B cell (primary cell): ENCODE measurements around the gene CACNA2D3. TPM values are rescaled to one million over a fixed set of nuclear protein-coding genes. Genes with fewer than 3 reads are reported as not detected.

Experiments
- ATAC-seq: fragments of 200-7000 bp; cut with Tn5 transposase; one replicate; pipeline ENCODE4 v1.10.0; 2021; ENCODE audit warnings: low read depth, mild to moderate bottlenecking, moderate number of reproducible peaks, moderate library complexity
- CTCF ChIA-PET: fragments of 350-600 bp; sonication (Branson Sonifier 250); formaldehyde crosslinking; loops from one replicate; lab custom pipeline; 2021; ENCODE audit warnings: antibody characterized with exemption, inconsistent platforms; lab: Charles Lee
- POLR2A ChIA-PET: fragments of 350-600 bp; sonication (Branson Sonifier 250); formaldehyde crosslinking; loops from one replicate; lab custom pipeline; 2021; ENCODE audit warnings: antibody characterized with exemption; lab: Charles Lee
- DNase-seq: peaks from one replicate; pipeline ENCODE4 v3.0.0; 2013
- H2AFZ ChIP-seq: 2 replicates; pipeline ENCODE4 v1.6.1; 2012; ENCODE audit warnings: mild to moderate bottlenecking, low read depth, low read length; ENCODE audit not compliant: insufficient read depth, poor library complexity, severe bottlenecking
- H3K27ac ChIP-seq, 2 donors: 1 replicate in 1 of 2; 2 replicates in 1 of 2; pipeline ENCODE4 v1.5.1; 2012 to 2013; ENCODE audit warnings: low read length in 2 of 2, mild to moderate bottlenecking in 2 of 2, moderate library complexity in 1 of 2
- H3K27me3 ChIP-seq, 4 experiments: fragments of 200-600 bp in 1 of 4; sonication (generic) in 1 of 4; replicated peaks in 1 of 4; 1 replicate in 2 of 4; 2 replicates in 2 of 4; pipeline versions ENCODE4 v1.6.1 to v1.7.0; 2013 to 2016; ENCODE audit warnings: low read length in 3 of 4, mild to moderate bottlenecking in 2 of 4, mixed read lengths in 1 of 4, moderate library complexity in 1 of 4; ENCODE audit not compliant: insufficient read depth in 4 of 4, control insufficient read depth in 3 of 4; ENCODE audit errors: control extremely low read depth in 1 of 4
- H3K36me3 ChIP-seq, 2 experiments: replicated peaks in 1 of 2; 1 replicate in 1 of 2; 2 replicates in 1 of 2; pipeline versions ENCODE4 v1.6.1 to v1.7.1; 2013; ENCODE audit warnings: low read length in 1 of 2; ENCODE audit not compliant: insufficient read depth in 2 of 2, control insufficient read depth in 1 of 2; ENCODE audit errors: control extremely low read depth in 1 of 2, extremely low read depth in 1 of 2
- H3K4me1 ChIP-seq, 2 donors: fragments of 200-600 bp in 1 of 2; sonication (generic) in 1 of 2; 1 replicate in 1 of 2; 2 replicates in 1 of 2; pipeline versions ENCODE4 v1.5.1 to v1.6.1; 2013 to 2017; ENCODE audit warnings: low read length in 2 of 2; ENCODE audit not compliant: control insufficient read depth in 2 of 2, insufficient read depth in 2 of 2
- H3K4me2 ChIP-seq: replicated peaks from 2 replicates; pipeline ENCODE3; 2012; ENCODE audit warnings: mild to moderate bottlenecking, low read depth, low read length; ENCODE audit not compliant: poor library complexity, severe bottlenecking
- H3K4me3 ChIP-seq, 5 experiments: fragments of 200-600 bp in 1 of 5; sonication (generic) in 1 of 5; 1 replicate in 3 of 5; 2 replicates in 2 of 5; pipeline versions ENCODE4 v1.5.1 to v1.7.0; 2011 to 2016; ENCODE audit warnings: low read length in 4 of 5, mild to moderate bottlenecking in 4 of 5, low read depth in 2 of 5, control low read depth in 1 of 5, moderate library complexity in 1 of 5; ENCODE audit not compliant: insufficient read depth in 1 of 5; ENCODE audit errors: control extremely low read depth in 1 of 5, extremely low read depth in 1 of 5
- H3K79me2 ChIP-seq: fragments of 200-600 bp; sonication (generic); one replicate; pipeline ENCODE4 v1.6.0; 2016; ENCODE audit warnings: low read length; ENCODE audit not compliant: control insufficient read depth, insufficient read depth
- H3K9ac ChIP-seq: fragments of 200-600 bp; sonication (generic); 2 replicates; pipeline ENCODE4 v1.6.1; 2017; ENCODE audit warnings: mild to moderate bottlenecking, low read length, moderate library complexity
- H3K9me3 ChIP-seq, 3 donors: one replicate each; pipeline versions ENCODE4 v1.6.1 to v1.7.1; 2013; ENCODE audit warnings: low read length in 2 of 3; ENCODE audit not compliant: control insufficient read depth in 2 of 3, insufficient read depth in 1 of 3; ENCODE audit errors: control extremely low read depth in 1 of 3
- H4K20me1 ChIP-seq: 2 replicates; pipeline ENCODE4 v1.6.0; 2012; ENCODE audit warnings: mild to moderate bottlenecking, low read length; ENCODE audit not compliant: insufficient read depth, control insufficient read depth, poor library complexity, severe bottlenecking
- H3K27ac Mint-ChIP-seq: one replicate; pipeline ENCODE4 v1.8.0; 2021; ENCODE audit warnings: mixed read lengths
- H3K27me3 Mint-ChIP-seq: one replicate; pipeline ENCODE4 v1.8.0; 2021; ENCODE audit warnings: mixed read lengths
- H3K4me1 Mint-ChIP-seq: one replicate; pipeline ENCODE4 v1.8.0; 2021; ENCODE audit warnings: mixed read lengths
- H3K4me3 Mint-ChIP-seq: one replicate; pipeline ENCODE4 v1.8.0; 2021; ENCODE audit warnings: mixed read lengths
- H3K9me3 Mint-ChIP-seq: one replicate; pipeline ENCODE4 v1.8.0; 2022; ENCODE audit warnings: mixed read lengths; ENCODE audit not compliant: insufficient read depth
- CTCF ChIP-seq: fragments of 200-600 bp; IDR thresholded peaks from one replicate; pipeline ENCODE4 v1.8.0; 2022; ENCODE audit warnings: antibody characterized with exemption, mild to moderate bottlenecking
- EZH2 ChIP-seq: IDR thresholded peaks from 2 replicates; pipeline ENCODE4 v1.6.1; 2012; ENCODE audit warnings: borderline replicate concordance, low read depth, mild to moderate bottlenecking, moderate library complexity, low read length; ENCODE audit not compliant: insufficient read depth, poor library complexity, severe bottlenecking
- WGBS: methylation state at CpG from one replicate; pipeline ENCODE4 v1.1.5; 2013; ENCODE audit warnings: missing lambda C conversion rate; ENCODE audit not compliant: insufficient coverage; 5-methylcytosine and 5-hydroxymethylcytosine counted together
- intact Hi-C: fragments of 100-400 bp; cut with micrococcal nuclease; formaldehyde crosslinking; loops from one replicate; pipeline ENCODE4 v1.10.0; 2022
- polyA plus RNA-seq: library from polyadenylated mRNA; depleted of rRNA; stranded (reverse); fragments of >200 nt; gene quantifications from 2 replicates; pipeline ENCODE4 v1.2.3, GENCODE V29; 2012
- total RNA-seq, 2 donors: library from RNA; stranded (reverse); fragments of 120-200 nt in 1 of 2; gene quantifications; 1 replicate in 1 of 2; 2 replicates in 1 of 2; pipeline versions ENCODE4 v1.2.3 to v1.2.4, GENCODE V29; 2013 to 2022

Gene CACNA2D3
- total and polyA plus RNA-seq, 2 donors (not counting 1 experiment from before 2014, with no cell fraction given) = not detected

GRCh38 chr3:54915181-54915580 is 792.8 kb downstream of the CACNA2D3 start:
- Mint-ChIP-seq H3K27me3 (no peaks in the 10 kb centered on the region), H3K4me1 (no peaks in the 10 kb centered on the region), H3K4me3 (no peak overlapping the region), H3K9me3 (no peaks in the 10 kb centered on the region), H3K27ac (no peak overlapping the region)
- no peaks in the 10 kb centered on the region for H3K36me3 ChIP-seq
- H2AFZ ChIP-seq = no peak overlapping the region
- H3K4me2 ChIP-seq = no peak overlapping the region
- H3K9me3 ChIP-seq = peaks cover 0 to 7% (median 0%) of the 10 kb centered on the region in 3 donors
- no peak for ATAC-seq
- H4K20me1 ChIP-seq = no peaks in the 10 kb centered on the region
- no peak overlapping the region for H3K27ac ChIP-seq
- no peaks in the 10 kb centered on the region for H3K27me3 ChIP-seq
- ChIA-PET POLR2A (no interaction called here), CTCF (no interaction called here)
- H3K9ac ChIP-seq = no peak overlapping the region
- no CpG with 5 or more reads among the region's 4 CpGs for WGBS
- TF ChIP-seq CTCF = no peak
- TF ChIP-seq EZH2 = no peak
- no peak overlapping the region for H3K4me3 ChIP-seq
- no peak for DNase-seq
- intact Hi-C loops = no loop called here
- H3K79me2 ChIP-seq = no peaks in the 10 kb centered on the region
- no peaks in the 10 kb centered on the region for H3K4me1 ChIP-seq

- H3K4me2 ChIP-seq = no peak overlapping the region
- no peaks in the 10 kb centered on the region for H3K4me1 ChIP-seq
- H3K79me2 ChIP-seq = no peaks in the 10 kb centered on the region
- no peak overlapping the region for H3K9ac ChIP-seq
- H3K36me3 ChIP-seq = no peaks in the 10 kb centered on the region
- CTCF ChIA-PET = no interaction called here
- intact Hi-C loops = no loop called here
- no peaks in the 10 kb centered on the region for H3K9me3 Mint-ChIP-seq
- H3K4me3 ChIP-seq = no peak overlapping the region
- H3K27ac Mint-ChIP-seq = no peak overlapping the region
- 96% methylated on average over 5 of the region's 8 CpGs for WGBS
- no peak overlapping the region for H3K4me3 Mint-ChIP-seq
- DNase-seq (no peak), ATAC-seq (no peak)
- peaks cover 0 to 7% (median 0%) of the 10 kb centered on the region in 3 donors for H3K9me3 ChIP-seq
- POLR2A ChIA-PET = no interaction called here
- H3K27me3 Mint-ChIP-seq = no peaks in the 10 kb centered on the region
- H2AFZ ChIP-seq = no peak overlapping the region
- H3K27ac ChIP-seq = no peak overlapping the region
- H3K27me3 ChIP-seq = no peaks in the 10 kb centered on the region
- H3K4me1 Mint-ChIP-seq = no peaks in the 10 kb centered on the region
- no peaks in the 10 kb centered on the region for H4K20me1 ChIP-seq
- TF ChIP-seq CTCF (no peak), EZH2 (no peak)
Observed at GRCh38 chr3:54915976-54916375, 793.6 kb downstream of the CACNA2D3 start.
